Upper lobe of left lung (tissue), 4 donors: ENCODE data around the gene UGT2A1.

Experiments used
- POLR2A ChIP-seq, 4 donors: fragments of 450-650 bp; IDR thresholded peaks; one replicate each; pipeline ENCODE4 v1.5.1; 2016 to 2017; ENCODE audit warnings: antibody characterized with exemption in 4 of 4, mild to moderate bottlenecking in 2 of 4
- POLR2AphosphoS5 ChIP-seq, 2 donors: sonication (generic); formaldehyde crosslinking; IDR thresholded peaks; one replicate each; pipeline ENCODE4 v1.5.1; 2017; ENCODE audit warnings: antibody characterized with exemption in 2 of 2
- TF ChIP-seq, protein P1 (sequence below), 6 experiments: fragments of 450-650 bp in 4 of 6; fragments of 200-600 bp in 2 of 6; sonication (generic) in 2 of 6; IDR thresholded peaks; one replicate each; pipeline ENCODE4 v1.5.1; 2016 to 2019; ENCODE audit warnings: antibody characterized with exemption in 6 of 6

DNA sequence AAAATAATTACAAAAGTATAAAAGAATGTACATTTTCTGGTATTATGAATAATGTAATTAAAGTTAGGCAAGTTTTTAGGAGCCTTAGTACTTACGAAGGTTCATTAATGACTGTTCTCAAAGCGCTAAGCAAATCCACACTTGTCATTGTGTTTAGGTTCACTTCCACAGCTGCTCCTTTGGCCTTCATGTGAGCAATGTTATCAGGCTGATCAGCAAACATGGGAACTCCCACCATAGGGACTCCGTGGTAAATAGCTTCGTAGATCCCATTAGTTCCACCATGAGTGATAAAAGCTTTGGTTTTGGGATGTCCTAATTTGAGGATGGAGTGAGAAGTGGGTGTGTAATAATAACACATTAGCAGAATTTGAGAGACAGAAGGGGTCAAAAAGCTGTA is 58.7 kb downstream of the UGT2A1 start:
- TF ChIP-seq, protein P1, sequence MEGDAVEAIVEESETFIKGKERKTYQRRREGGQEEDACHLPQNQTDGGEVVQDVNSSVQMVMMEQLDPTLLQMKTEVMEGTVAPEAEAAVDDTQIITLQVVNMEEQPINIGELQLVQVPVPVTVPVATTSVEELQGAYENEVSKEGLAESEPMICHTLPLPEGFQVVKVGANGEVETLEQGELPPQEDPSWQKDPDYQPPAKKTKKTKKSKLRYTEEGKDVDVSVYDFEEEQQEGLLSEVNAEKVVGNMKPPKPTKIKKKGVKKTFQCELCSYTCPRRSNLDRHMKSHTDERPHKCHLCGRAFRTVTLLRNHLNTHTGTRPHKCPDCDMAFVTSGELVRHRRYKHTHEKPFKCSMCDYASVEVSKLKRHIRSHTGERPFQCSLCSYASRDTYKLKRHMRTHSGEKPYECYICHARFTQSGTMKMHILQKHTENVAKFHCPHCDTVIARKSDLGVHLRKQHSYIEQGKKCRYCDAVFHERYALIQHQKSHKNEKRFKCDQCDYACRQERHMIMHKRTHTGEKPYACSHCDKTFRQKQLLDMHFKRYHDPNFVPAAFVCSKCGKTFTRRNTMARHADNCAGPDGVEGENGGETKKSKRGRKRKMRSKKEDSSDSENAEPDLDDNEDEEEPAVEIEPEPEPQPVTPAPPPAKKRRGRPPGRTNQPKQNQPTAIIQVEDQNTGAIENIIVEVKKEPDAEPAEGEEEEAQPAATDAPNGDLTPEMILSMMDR (IDR thresholded peaks at IDR 0.05), result no peak
- TF ChIP-seq POLR2A (IDR thresholded peaks at IDR 0.05) (no peak), POLR2AphosphoS5 (IDR thresholded peaks at IDR 0.05) (no peak)
